SK-N-SH (cell line): ENCODE data around the gene LAMP5. TPM values are rescaled to one million over a fixed set of nuclear protein-coding genes. Genes with fewer than 3 reads are reported as not detected.

Experiments used
- CTCF ChIA-PET: fragments of 300-600, 350-600 bp; formaldehyde crosslinking; extraction: SDS; loops from one replicate; lab custom pipeline; 2021; lab: Yijun Ruan, JAX
- POLR2A ChIA-PET: fragments of 350-600 bp; sonication (Branson Sonifier 250); formaldehyde crosslinking; extraction: SDS; loops from one replicate; lab custom pipeline; 2020; ENCODE audit warnings: antibody characterized with exemption, inconsistent platforms; lab: Yijun Ruan, JAX
- DNase-seq: peaks from one replicate; pipeline ENCODE4 v3.0.0; 2012
- H2AFZ ChIP-seq: fragments of 200-600 bp; sonication (generic); 2 replicates; pipeline ENCODE4 v1.8.1; 2016; ENCODE audit warnings: antibody characterized with exemption, mild to moderate bottlenecking, low read depth
- H3F3A ChIP-seq: fragments of 200-600 bp; sonication (generic); replicated peaks from 2 replicates; pipeline ENCODE3; 2016; ENCODE audit warnings: antibody characterized with exemption, mild to moderate bottlenecking; ENCODE audit not compliant: insufficient read depth
- H3K27ac ChIP-seq, 2 experiments: fragments of 200-500 bp in 1 of 2; fragments of 200-600 bp in 1 of 2; sonication (Bioruptor generic) in 1 of 2; sonication (generic), shearing (Covaris generic) in 1 of 2; 2 replicates each; pipeline versions ENCODE4 v1.5.1 to v1.6.1; 2014 to 2016; ENCODE audit warnings: low read depth in 2 of 2, inconsistent platforms in 1 of 2, low read length in 1 of 2, mild to moderate bottlenecking in 1 of 2, mixed read lengths in 1 of 2
- H3K27me3 ChIP-seq: fragments of 200-600 bp; sonication (generic), shearing (Covaris generic); 2 replicates; pipeline ENCODE4 v1.6.1; 2016; ENCODE audit warnings: mixed run types; ENCODE audit not compliant: insufficient read depth
- H3K36me3 ChIP-seq, 2 experiments: fragments of 200-500 bp in 1 of 2; fragments of 200-600 bp in 1 of 2; sonication (Bioruptor generic) in 1 of 2; sonication (generic) in 1 of 2; replicated peaks in 1 of 2; 2 replicates each; pipeline versions ENCODE3 to v1.5.1; 2014 to 2016; ENCODE audit warnings: low read length in 1 of 2, mild to moderate bottlenecking in 1 of 2; ENCODE audit not compliant: insufficient read depth in 2 of 2, control insufficient read depth in 1 of 2
- H3K4me1 ChIP-seq, 2 experiments: fragments of 200-500 bp in 1 of 2; fragments of 200-600 bp in 1 of 2; sonication (Bioruptor generic) in 1 of 2; sonication (generic), shearing (Covaris generic) in 1 of 2; 2 replicates each; pipeline versions ENCODE4 v1.5.1 to v1.6.1; 2014 to 2016; ENCODE audit warnings: low read depth in 1 of 2, low read length in 1 of 2, mixed run types in 1 of 2; ENCODE audit not compliant: insufficient read depth in 2 of 2, control insufficient read depth in 1 of 2
- H3K4me2 ChIP-seq: fragments of 200-600 bp; sonication (generic), shearing (Covaris generic); 2 replicates; pipeline ENCODE4 v1.6.1; 2017; ENCODE audit warnings: mixed run types
- H3K4me3 ChIP-seq, 2 experiments: fragments of 200-500 bp in 1 of 2; fragments of 200-600 bp in 1 of 2; sonication (Bioruptor generic) in 1 of 2; sonication (generic), shearing (Covaris generic) in 1 of 2; 2 replicates each; pipeline versions ENCODE4 v1.5.1 to v1.8.1; 2014 to 2016; ENCODE audit warnings: low read depth in 2 of 2, inconsistent platforms in 1 of 2, low read length in 1 of 2, mild to moderate bottlenecking in 1 of 2, mixed read lengths in 1 of 2, moderate library complexity in 1 of 2
- H3K79me2 ChIP-seq: fragments of 200-600 bp; sonication (generic); 2 replicates; pipeline ENCODE4 v1.8.1; 2017; ENCODE audit warnings: mild to moderate bottlenecking; ENCODE audit not compliant: insufficient read depth
- H3K9ac ChIP-seq: fragments of 200-600 bp; sonication (generic); 2 replicates; pipeline ENCODE4 v1.6.1; 2017; ENCODE audit warnings: mixed run types
- H3K9me2 ChIP-seq: fragments of 200-600 bp; sonication (generic); 2 replicates; pipeline ENCODE4 v1.6.1; 2017; ENCODE audit warnings: mixed run types
- H3K9me3 ChIP-seq: fragments of 200-600 bp; sonication (generic); 2 replicates; pipeline ENCODE4 v1.6.1; 2017; ENCODE audit warnings: mixed run types, mild to moderate bottlenecking, moderate library complexity
- H4K20me1 ChIP-seq: fragments of 200-600 bp; sonication (generic); 2 replicates; pipeline ENCODE4 v1.6.1; 2017; ENCODE audit warnings: mild to moderate bottlenecking, mixed run types; ENCODE audit not compliant: insufficient read depth
- EP300 ChIP-seq, 2 experiments: IDR thresholded peaks; 2 replicates each; pipeline versions ENCODE4 v1.4.0 to v1.6.1; 2012; ENCODE audit warnings: borderline replicate concordance in 1 of 2, low read depth in 1 of 2, low read length in 1 of 2
- EZH2phosphoT487 ChIP-seq: fragments of 200-600 bp; sonication (generic); IDR thresholded peaks from 2 replicates; pipeline ENCODE4 v1.6.1; 2017; ENCODE audit warnings: low read depth, mixed run types, mild to moderate bottlenecking, antibody characterized with exemption, moderate library complexity, borderline replicate concordance
- GATA2 ChIP-seq: sonication (generic); formaldehyde crosslinking; IDR thresholded peaks from 2 replicates; pipeline ENCODE4 v1.5.0; 2020; ENCODE audit warnings: mild to moderate bottlenecking, missing genetic modification reagents
- JUND ChIP-seq: IDR thresholded peaks from 2 replicates; pipeline ENCODE4 v1.4.0; 2012
- POLR2AphosphoS5 ChIP-seq: IDR thresholded peaks from 2 replicates; pipeline ENCODE4 v1.6.1; 2012; ENCODE audit warnings: low read depth, low read length
- RAD21 ChIP-seq: IDR thresholded peaks from 2 replicates; pipeline ENCODE4 v1.6.1; 2012; ENCODE audit warnings: mild to moderate bottlenecking, low read length
- RFX5 ChIP-seq: IDR thresholded peaks from 2 replicates; pipeline ENCODE4 v1.6.1; 2012; ENCODE audit warnings: mild to moderate bottlenecking, improper control_type of control experiment, low read length
- TCF12 ChIP-seq: IDR thresholded peaks from 2 replicates; pipeline ENCODE4 v1.4.0; 2012
- TEAD4 ChIP-seq: IDR thresholded peaks from 2 replicates; pipeline ENCODE4 v1.4.0; 2012; ENCODE audit warnings: mild to moderate bottlenecking, borderline replicate concordance; ENCODE audit not compliant: insufficient read depth
- USF2 ChIP-seq: fragments of 150-350 bp; IDR thresholded peaks from 2 replicates; pipeline ENCODE4 v1.6.1; 2017; ENCODE audit warnings: antibody characterized with exemption, low read length, low read depth, borderline replicate concordance
- WGBS: methylation state at CpG from one replicate; pipeline ENCODE4 v1.1.6; 2017; ENCODE audit warnings: low lambda C conversion rate; 5-methylcytosine and 5-hydroxymethylcytosine counted together
- polyA plus RNA-seq, 3 experiments: library from polyadenylated mRNA; depleted of rRNA; stranded (reverse); fragments of >200 nt; gene quantifications; 2 replicates each; pipeline ENCODE4 v1.2.3, GENCODE V29; 2012
- TF ChIP-seq, protein P1 (sequence below): IDR thresholded peaks from 2 replicates; pipeline ENCODE4; 2012
- TF ChIP-seq, protein P2 (sequence below): IDR thresholded peaks from 2 replicates; pipeline ENCODE4 v1.4.0; 2012; ENCODE audit warnings: low read depth, borderline replicate concordance

LAMP5 gene
- polyA plus RNA-seq, 1 of the 3 experiments (the other 2 are of a cell fraction) = 4.8 TPM

DNA sequence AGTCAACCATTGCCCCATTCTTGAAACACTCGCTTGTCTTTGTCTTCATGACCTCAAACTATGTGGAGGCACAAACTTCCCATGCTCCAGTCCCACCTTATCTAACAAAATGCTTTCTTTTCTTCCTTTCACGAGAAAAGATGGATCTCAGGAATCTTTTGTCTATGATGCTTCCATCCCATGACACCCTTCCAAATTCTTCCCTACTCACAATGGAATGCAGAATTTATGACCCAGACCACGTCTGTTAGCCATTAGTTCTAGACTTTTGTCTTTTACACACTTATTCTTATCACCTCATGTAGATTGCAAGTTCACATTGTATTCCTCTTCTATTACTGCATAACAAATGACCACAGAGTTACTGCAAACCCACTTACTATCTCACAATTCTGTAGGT, 24.2 kb upstream of the LAMP5 start:
- Histone ChIP-seq H3K9me2 (no peaks in the 10 kb centered on the region), H3K27me3 (no peaks in the 10 kb centered on the region), H3K79me2 (no peaks in the 10 kb centered on the region), H3K36me3 (no peaks in the 10 kb centered on the region), H3K27ac (peak overlapping the region; percentile 9 to 53; a peak in 3 of 4 replicates), H2AFZ (no peak overlapping the region), H3K9me3 (no peaks in the 10 kb centered on the region), H4K20me1 (no peaks in the 10 kb centered on the region), H3K4me2 (no peak overlapping the region), H3F3A (peaks cover 11% of the 10 kb centered on the region), H3K4me3 (no peak overlapping the region), H3K9ac (no peak overlapping the region), H3K4me1 (peaks cover 3 to 28% of the 10 kb centered on the region in 2 experiments)
- WGBS = 82% methylated on average over 3 of the region's 3 CpGs
- TF ChIP-seq RFX5 = no peak
- TF ChIP-seq, protein P1, sequence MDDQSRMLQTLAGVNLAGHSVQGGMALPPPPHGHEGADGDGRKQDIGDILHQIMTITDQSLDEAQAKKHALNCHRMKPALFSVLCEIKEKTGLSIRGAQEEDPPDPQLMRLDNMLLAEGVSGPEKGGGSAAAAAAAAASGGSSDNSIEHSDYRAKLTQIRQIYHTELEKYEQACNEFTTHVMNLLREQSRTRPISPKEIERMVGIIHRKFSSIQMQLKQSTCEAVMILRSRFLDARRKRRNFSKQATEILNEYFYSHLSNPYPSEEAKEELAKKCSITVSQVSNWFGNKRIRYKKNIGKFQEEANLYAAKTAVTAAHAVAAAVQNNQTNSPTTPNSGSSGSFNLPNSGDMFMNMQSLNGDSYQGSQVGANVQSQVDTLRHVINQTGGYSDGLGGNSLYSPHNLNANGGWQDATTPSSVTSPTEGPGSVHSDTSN = peak; percentile 24; the same call in 1 of the 2 replicates
- TF ChIP-seq EP300 (IDR thresholded peaks at IDR 0.05; ENCODE audit: borderline replicate concordance in 1 of 2, low read depth in 1 of 2, low read length in 1 of 2) = no peak
- TF ChIP-seq TCF12 = peak; percentile 43; the same call in 1 of the 2 replicates
- ChIA-PET CTCF (interaction anchor here (2.0 kb wide), 1 partner anchor 119 kb away, joined by 4 read pairs; no protein-coding TSS in a partner anchor), POLR2A (no interaction called here)
- no peak for DNase-seq

GRCh38 chr20:9490631-9491030, 23.8 kb upstream of the LAMP5 start:
- H3K9me2 ChIP-seq = no peaks in the 10 kb centered on the region
- peaks cover 3 to 28% of the 10 kb centered on the region in 2 experiments for H3K4me1 ChIP-seq
- DNase-seq = no peak
- WGBS = 95% methylated on average over 3 of the region's 3 CpGs
- H3K9me3 ChIP-seq = no peaks in the 10 kb centered on the region
- peak overlapping the region; percentile 6 to 30; a peak in 2 of 4 replicates for H3K27ac ChIP-seq
- H3K36me3 ChIP-seq = no peaks in the 10 kb centered on the region
- CTCF ChIA-PET = interaction anchor here (0.7 to 2.0 kb wide), 2 partner anchors 83 to 119 kb away, joined by 4 read pairs; no protein-coding TSS in a partner anchor
- H3K4me3 ChIP-seq = no peak overlapping the region
- H2AFZ ChIP-seq = no peak overlapping the region
- peaks cover 11% of the 10 kb centered on the region for H3F3A ChIP-seq
- H4K20me1 ChIP-seq = no peaks in the 10 kb centered on the region
- TF ChIP-seq EP300 (IDR thresholded peaks at IDR 0.05; ENCODE audit: borderline replicate concordance in 1 of 2, low read depth in 1 of 2, low read length in 1 of 2) (no peak), RAD21 (no peak), USF2 (no peak), POLR2AphosphoS5 (no peak)
- TF ChIP-seq, all 33 proteins: peak for 0
- no peaks in the 10 kb centered on the region for H3K79me2 ChIP-seq
- POLR2A ChIA-PET = no interaction called here
- no peak overlapping the region for H3K4me2 ChIP-seq
- H3K9ac ChIP-seq = no peak overlapping the region
- H3K27me3 ChIP-seq = no peaks in the 10 kb centered on the region

DNA sequence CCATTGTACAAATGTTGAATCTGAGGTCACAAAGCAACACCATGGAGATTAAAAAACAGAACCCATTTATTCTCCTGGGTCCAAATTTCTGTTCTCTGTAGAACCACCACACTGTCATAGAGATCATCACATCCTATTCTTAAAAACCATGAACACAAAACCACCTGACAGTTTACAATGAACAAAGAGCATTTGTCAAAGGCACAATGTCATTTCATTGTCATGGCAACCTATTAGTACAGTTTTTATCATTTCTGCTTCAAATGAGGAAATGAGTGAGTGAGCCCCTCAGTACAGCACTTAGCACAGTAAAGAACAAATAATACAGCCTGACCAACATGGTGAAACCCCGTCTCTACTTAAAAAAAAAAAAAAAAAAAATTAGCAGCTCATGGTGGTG, 23.1 kb upstream of the LAMP5 start:
- Histone ChIP-seq H3K79me2 (no peaks in the 10 kb centered on the region), H3K4me1 (peaks cover 3 to 28% of the 10 kb centered on the region in 2 experiments), H3K27me3 (no peaks in the 10 kb centered on the region), H3F3A (peaks cover 11% of the 10 kb centered on the region), H3K9me2 (no peaks in the 10 kb centered on the region), H3K4me3 (no peak overlapping the region), H3K9me3 (no peaks in the 10 kb centered on the region), H3K27ac (peak overlapping the region; percentile 73 to 80; a peak in 3 of 4 replicates), H3K4me2 (peak overlapping the region; percentile 57; the same call in 1 of the 2 replicates), H4K20me1 (no peaks in the 10 kb centered on the region), H2AFZ (no peak overlapping the region), H3K36me3 (no peaks in the 10 kb centered on the region), H3K9ac (peak overlapping the region; percentile 50; the same call in 1 of the 2 replicates)
- no peak for DNase-seq
- ChIA-PET CTCF (interaction anchor here (0.7 to 2.0 kb wide), 2 partner anchors 83 to 118 kb away, joined by 4 read pairs; no protein-coding TSS in a partner anchor), POLR2A (no interaction called here)
- TF ChIP-seq TCF12 (no peak), RFX5 (no peak), EZH2phosphoT487 (no peak), RAD21 (no peak), TEAD4 (no peak), JUND (no peak), GATA2 (CRISPR knock-in tag) (no peak)
- TF ChIP-seq, protein P2, sequence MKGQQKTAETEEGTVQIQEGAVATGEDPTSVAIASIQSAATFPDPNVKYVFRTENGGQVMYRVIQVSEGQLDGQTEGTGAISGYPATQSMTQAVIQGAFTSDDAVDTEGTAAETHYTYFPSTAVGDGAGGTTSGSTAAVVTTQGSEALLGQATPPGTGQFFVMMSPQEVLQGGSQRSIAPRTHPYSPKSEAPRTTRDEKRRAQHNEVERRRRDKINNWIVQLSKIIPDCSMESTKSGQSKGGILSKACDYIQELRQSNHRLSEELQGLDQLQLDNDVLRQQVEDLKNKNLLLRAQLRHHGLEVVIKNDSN = no peak
- TF ChIP-seq, protein P1 = no peak
- WGBS = 79% methylated on average over 1 of the region's 1 CpG
